Right cardiac atrium (tissue), 5 donors: ENCODE results near the gene NXPH3. TPM values are rescaled to one million over a fixed set of nuclear protein-coding genes. Genes with fewer than 3 reads are reported as not detected.
A peak's percentile ranks its signal among the peaks of the same experiment; 100 is the strongest.

Experiments
- ATAC-seq, 2 donors: fragments of 200-7000 bp; cut with Tn5 transposase; one replicate each; pipeline versions ENCODE4 v1.8.0 to v1.9.1; 2020; ENCODE audit warnings: moderate library complexity in 2 of 2, mild to moderate bottlenecking in 1 of 2
- DNase-seq, 3 donors: peaks; one replicate each; pipeline ENCODE4 v3.0.0-alpha.2; 2020
- H3K27ac ChIP-seq: one replicate; pipeline ENCODE4 v1.5.1; 2013; ENCODE audit warnings: mild to moderate bottlenecking, low read length, control low read depth, moderate library complexity
- H3K27me3 ChIP-seq: one replicate; pipeline ENCODE4 v1.6.1; 2013; ENCODE audit not compliant: control insufficient read depth, insufficient read depth
- H3K4me1 ChIP-seq: one replicate; pipeline ENCODE4 v1.6.1; 2013; ENCODE audit warnings: low read length; ENCODE audit not compliant: control insufficient read depth, insufficient read depth
- H3K4me3 ChIP-seq: one replicate; pipeline ENCODE4 v1.5.1; 2013; ENCODE audit warnings: low read length, control low read depth
- H3K9me3 ChIP-seq: one replicate; pipeline ENCODE4 v1.6.1; 2013; ENCODE audit warnings: low read length; ENCODE audit not compliant: control insufficient read depth
- WGBS: extraction: QIAGEN DNeasy Blood & Tissue Kit; methylation state at CpG from one replicate; pipeline ENCODE4 v1.1.7; 2013; 5-methylcytosine and 5-hydroxymethylcytosine counted together
- intact Hi-C, 4 donors: fragments of 100-400 bp; cut with DNase I; formaldehyde crosslinking; loops; one replicate each; pipeline versions ENCODE4 v1.11.0 to v1.14.0; 2022 to 2023
- polyA plus RNA-seq: library from polyadenylated mRNA; stranded (reverse); fragments of 200-250 nt; gene quantifications from one replicate; pipeline ENCODE4 v1.2.3, GENCODE V29; 2013
- total RNA-seq, 4 donors: library from RNA; stranded (reverse); fragmentation: NEBNext Ultra II Directional; extraction: Animal tissue kit (Norgen Biotek cat#: 25700); gene quantifications; one replicate each; pipeline ENCODE4 v1.2.1, GENCODE V29; 2021
- donor health status: healthy with polysubstance abuse.
- donor health status: DM: no; HTN: yes; CAD: no.
- donor health status: DM: no; HTN: no; CAD: no.
- donor health status: DM: no; HTN: yes; CAD: no; lungs with severe emphysema.
- donor health status: DM: yes; HTN: yes; CAD: no.

Gene NXPH3
- total and polyA plus RNA-seq, 5 donors, result 3.8 to 6.5 (median 5.1) TPM

DNA sequence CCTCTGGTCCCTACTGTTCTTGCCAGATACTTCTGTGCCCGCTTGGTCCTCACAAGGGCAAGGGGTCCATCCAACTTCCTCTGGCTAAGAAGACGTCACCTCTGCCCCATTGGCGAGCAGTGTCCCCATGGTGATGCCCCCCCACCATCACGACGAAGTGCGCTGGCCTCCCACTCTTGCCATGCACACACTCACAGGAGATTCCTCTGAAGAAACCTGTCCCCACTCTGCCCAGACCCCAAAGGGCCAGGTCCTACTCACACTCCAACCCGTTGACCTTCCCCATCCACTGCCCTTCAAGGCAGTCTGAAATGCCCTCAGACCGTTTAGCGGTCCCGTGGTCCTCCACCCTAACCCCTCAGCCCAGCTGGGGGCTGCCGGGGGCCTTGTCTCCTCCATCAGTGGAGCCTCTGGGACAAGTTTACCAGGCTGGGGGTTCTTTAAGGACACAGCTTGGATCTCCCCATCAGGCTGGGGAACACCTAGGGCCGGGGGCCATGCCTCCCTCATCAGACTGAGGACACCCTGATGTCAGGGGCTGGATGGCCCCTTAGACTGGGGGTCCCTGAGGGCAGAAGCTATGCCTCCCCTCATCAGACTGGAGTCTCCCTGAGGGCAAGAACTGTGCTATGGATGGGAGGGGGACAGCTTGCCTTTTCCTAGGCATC is 6.5 kb downstream of the NXPH3 start:
- peak in 1 of 3 donors; percentile 46 for DNase-seq
- intact Hi-C loops, result no loop called here
- no peak overlapping the region for H3K27ac ChIP-seq
- no peak for ATAC-seq
- H3K4me3 ChIP-seq, result no peak overlapping the region
- no peaks in the 10 kb centered on the region for H3K27me3 ChIP-seq
- peaks cover 6% of the 10 kb centered on the region for H3K4me1 ChIP-seq
- WGBS, result 86% methylated on average over 12 of the region's 12 CpGs
- no peaks in the 10 kb centered on the region for H3K9me3 ChIP-seq

DNA sequence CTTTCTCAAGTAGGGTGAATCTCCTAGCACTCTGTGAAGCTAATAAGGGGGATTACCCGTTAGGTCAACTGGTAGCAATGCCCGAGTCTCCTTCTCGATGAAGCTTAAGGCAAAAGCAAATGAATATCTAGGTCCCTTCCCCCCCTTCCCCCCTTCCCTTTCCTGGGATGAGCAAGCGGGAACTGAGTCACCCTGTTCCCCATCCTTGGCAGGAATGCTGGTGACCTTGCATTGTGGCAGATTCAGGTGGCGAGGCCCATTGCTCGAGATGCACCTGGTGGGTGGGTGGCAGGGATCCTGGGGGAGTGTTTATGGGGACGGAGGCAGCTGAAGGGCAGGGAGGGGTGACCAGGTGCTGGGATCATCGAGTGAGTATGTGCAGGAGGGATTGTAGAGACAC is 7.1 kb downstream of the NXPH3 start:
- intact Hi-C loops, result no loop called here
- Histone ChIP-seq H3K4me3 (no peak overlapping the region), H3K4me1 (peaks cover 4% of the 10 kb centered on the region), H3K9me3 (no peaks in the 10 kb centered on the region), H3K27me3 (no peaks in the 10 kb centered on the region), H3K27ac (no peak overlapping the region)
- ATAC-seq (no peak), DNase-seq (peak in 1 of 3 donors; percentile 41)
- 81% methylated on average over 8 of the region's 8 CpGs for WGBS

DNA sequence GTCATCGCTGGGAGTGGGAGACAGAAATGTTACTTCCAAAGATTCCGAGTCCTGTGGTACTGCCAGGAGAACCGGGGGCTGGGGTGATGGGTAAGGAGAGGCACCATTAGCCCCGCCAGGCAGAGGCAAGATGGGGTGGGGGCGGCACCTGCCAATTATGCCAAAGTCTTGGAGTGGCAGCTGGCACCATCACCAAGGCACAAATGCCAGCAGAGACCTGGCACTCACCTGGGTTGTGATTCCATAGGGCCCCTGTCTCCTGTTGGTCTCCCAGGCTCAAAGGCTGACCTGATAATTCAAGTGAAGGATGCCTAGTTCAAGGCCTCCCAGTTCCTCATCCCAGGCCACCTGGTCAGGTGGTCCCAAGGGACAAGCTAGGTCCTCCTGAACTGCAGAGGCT is 7.6 kb downstream of the NXPH3 start:
- Histone ChIP-seq H3K4me1 (peaks cover 4% of the 10 kb centered on the region), H3K27ac (no peak overlapping the region), H3K9me3 (no peaks in the 10 kb centered on the region), H3K4me3 (no peak overlapping the region), H3K27me3 (no peaks in the 10 kb centered on the region)
- DNase-seq (peak in 1 of 3 donors; percentile 34), ATAC-seq (no peak)
- intact Hi-C loops, result no loop called here
- 92% methylated on average over 5 of the region's 5 CpGs for WGBS

GRCh38 chr17:49583889-49584288 is 8.2 kb downstream of the NXPH3 start:
- Histone ChIP-seq H3K4me1 (peaks cover 4% of the 10 kb centered on the region), H3K27ac (no peak overlapping the region), H3K27me3 (no peaks in the 10 kb centered on the region), H3K4me3 (no peak overlapping the region), H3K9me3 (no peaks in the 10 kb centered on the region)
- no peak for ATAC-seq
- intact Hi-C loops, result no loop called here
- DNase-seq, result no peak
- 88% methylated on average over 4 of the region's 4 CpGs for WGBS

DNA sequence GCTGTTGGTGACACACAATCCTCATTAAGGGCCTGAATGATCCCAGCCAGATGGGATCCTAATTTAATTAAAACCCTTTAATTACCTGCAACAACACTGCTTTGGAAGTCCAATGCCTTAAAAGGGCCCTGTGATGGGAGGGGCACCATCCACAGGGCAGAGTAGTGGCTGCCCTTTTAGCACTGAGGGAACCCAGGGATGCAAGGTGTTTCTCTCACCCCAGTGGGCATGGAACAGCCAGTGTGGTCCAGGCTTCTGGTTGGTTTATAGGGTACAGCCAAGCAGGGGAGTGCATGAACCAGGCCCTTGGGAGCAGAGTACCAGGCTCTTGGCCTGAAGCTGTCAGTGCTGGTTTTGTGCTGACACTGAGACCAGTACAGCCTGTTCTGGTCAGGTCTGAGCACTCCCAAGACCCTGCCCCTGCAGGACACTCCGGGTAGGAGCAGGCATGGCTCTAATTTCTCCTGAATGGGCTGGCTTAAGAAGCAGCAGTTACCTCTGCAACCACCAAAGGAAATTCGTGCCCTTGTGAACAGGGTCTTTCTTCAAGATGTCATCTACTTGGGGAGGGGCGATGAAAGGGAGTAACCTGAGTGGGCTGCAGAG is 9.9 kb downstream of the NXPH3 start:
- no peak for ATAC-seq

DNA sequence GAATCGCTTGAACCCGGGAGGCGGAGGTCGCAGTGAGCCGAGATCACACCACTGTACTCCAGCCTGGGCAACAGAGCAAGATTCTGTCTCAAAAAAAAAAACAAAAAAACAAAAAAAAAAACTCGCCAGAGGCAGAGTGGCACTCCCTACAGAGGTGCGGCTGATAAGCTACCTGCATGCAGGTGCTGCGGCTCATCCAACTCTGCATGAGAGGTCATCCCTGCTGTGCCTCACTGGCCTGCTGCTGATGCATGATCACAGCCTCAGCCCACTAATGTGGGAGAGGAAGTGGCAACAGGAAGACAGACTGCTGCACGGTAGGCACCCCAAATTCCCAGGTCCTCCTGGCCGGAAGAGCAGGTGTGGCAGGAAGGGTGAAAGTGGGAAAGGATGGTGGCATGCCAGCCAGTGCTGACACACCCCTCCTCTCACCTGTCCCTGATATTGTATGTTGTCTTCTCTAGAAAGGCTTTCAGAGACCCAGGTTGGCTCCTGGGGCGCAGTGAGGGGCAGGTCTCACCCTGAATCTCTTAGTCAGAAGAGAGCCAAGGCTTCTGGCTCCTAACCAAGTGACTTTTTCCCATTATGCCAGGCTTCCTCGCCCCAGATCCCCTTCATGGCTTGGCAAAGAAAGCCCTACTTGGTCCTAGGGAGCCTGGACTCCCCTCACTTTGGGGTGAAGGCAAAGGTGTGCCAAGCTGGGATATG is 11.8 kb downstream of the NXPH3 start:
- ATAC-seq (no peak), DNase-seq (no peak)
- Histone ChIP-seq H3K4me1 (no peaks in the 10 kb centered on the region), H3K27me3 (no peaks in the 10 kb centered on the region), H3K4me3 (no peak overlapping the region), H3K9me3 (no peaks in the 10 kb centered on the region), H3K27ac (no peak overlapping the region)
- WGBS, result 88% methylated on average over 12 of the region's 12 CpGs
- intact Hi-C loops, result no loop called here

More for the DNA sequence above, 9.9 kb downstream of the NXPH3 start:
- WGBS, result 70% methylated on average over 3 of the region's 3 CpGs
- no peak overlapping the region for H3K4me3 ChIP-seq
- H3K9me3 ChIP-seq, result no peaks in the 10 kb centered on the region
- DNase-seq, result no peak
- H3K27ac ChIP-seq, result no peak overlapping the region
- no peaks in the 10 kb centered on the region for H3K27me3 ChIP-seq
- peaks cover 4% of the 10 kb centered on the region for H3K4me1 ChIP-seq
- intact Hi-C loops, result no loop called here

- Histone ChIP-seq H3K4me3 (no peak overlapping the region), H3K27ac (no peak overlapping the region), H3K4me1 (no peaks in the 10 kb centered on the region), H3K27me3 (no peaks in the 10 kb centered on the region), H3K9me3 (no peaks in the 10 kb centered on the region)
- no peak for ATAC-seq
- intact Hi-C loops, result no loop called here
- no peak for DNase-seq
- 91% methylated on average over 8 of the region's 8 CpGs for WGBS
Observed at GRCh38 chr17:49588312-49588711, 12.6 kb downstream of the NXPH3 start.

- no peak overlapping the region for H3K4me3 ChIP-seq
- DNase-seq (no peak), ATAC-seq (peak in 1 of 2 donors; percentile 8)
- no peaks in the 10 kb centered on the region for H3K27me3 ChIP-seq
- H3K27ac ChIP-seq, result no peak overlapping the region
- H3K4me1 ChIP-seq, result no peaks in the 10 kb centered on the region
- intact Hi-C loops, result no loop called here
- no peaks in the 10 kb centered on the region for H3K9me3 ChIP-seq
- 75% methylated on average over 8 of the region's 8 CpGs for WGBS
Observed at GRCh38 chr17:49588726-49589576, 13.3 kb downstream of the NXPH3 start.

GRCh38 chr17:49589577-49589927 is 13.9 kb downstream of the NXPH3 start:
- intact Hi-C loops, result no loop called here
- no peak for DNase-seq

GRCh38 chr17:49590874-49591273 is 15.2 kb downstream of the NXPH3 start:
- no peak overlapping the region for H3K27ac ChIP-seq
- H3K4me3 ChIP-seq, result no peak overlapping the region
- no peaks in the 10 kb centered on the region for H3K9me3 ChIP-seq
- H3K4me1 ChIP-seq, result no peaks in the 10 kb centered on the region
- no peak for ATAC-seq
- intact Hi-C loops, result no loop called here
- DNase-seq, result no peak
- WGBS, result 98% methylated on average over 4 of the region's 4 CpGs
- H3K27me3 ChIP-seq, result no peaks in the 10 kb centered on the region

More at GRCh38 chr17:49589577-49589927, 13.9 kb downstream of the NXPH3 start:
- ATAC-seq, result no peak
- WGBS, result 95% methylated on average over 2 of the region's 2 CpGs
- no peaks in the 10 kb centered on the region for H3K9me3 ChIP-seq
- no peaks in the 10 kb centered on the region for H3K27me3 ChIP-seq
- no peak overlapping the region for H3K4me3 ChIP-seq
- H3K4me1 ChIP-seq, result no peaks in the 10 kb centered on the region
- H3K27ac ChIP-seq, result no peak overlapping the region

DNA sequence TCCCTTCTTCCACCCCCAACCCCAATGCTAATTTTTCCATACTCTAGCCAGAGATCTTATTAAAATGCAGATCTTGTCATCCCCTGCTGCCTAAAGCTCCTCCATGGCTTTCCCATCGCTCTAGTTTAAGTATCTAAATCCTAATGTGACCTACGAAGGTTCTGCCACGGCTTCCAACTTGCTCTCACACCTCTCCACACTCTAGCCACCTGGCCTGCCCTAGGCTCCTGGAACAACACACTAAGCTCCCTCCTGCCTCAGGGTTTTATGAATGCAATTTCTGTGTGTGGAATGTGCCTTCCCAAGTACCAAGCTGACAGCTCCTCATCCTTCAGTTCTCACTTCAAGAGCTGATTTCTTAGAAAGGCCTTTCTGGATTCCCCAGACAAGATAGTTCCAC is 16.6 kb downstream of the NXPH3 start:
- Histone ChIP-seq H3K4me3 (no peak overlapping the region), H3K27ac (no peak overlapping the region), H3K27me3 (no peaks in the 10 kb centered on the region), H3K9me3 (no peaks in the 10 kb centered on the region), H3K4me1 (no peaks in the 10 kb centered on the region)
- intact Hi-C loops, result no loop called here
- ATAC-seq (no peak), DNase-seq (no peak)
- 72% methylated on average over 3 of the region's 3 CpGs for WGBS
